Glutamatergic neuron (in vitro differentiated cells): Measurements from ENCODE around the gene NANOGP8. TPM values are rescaled to one million over a fixed set of nuclear protein-coding genes. Genes with fewer than 3 reads are reported as not detected.

Experiments used
- DNase-seq: peaks from one replicate; pipeline ENCODE4 v3.0.0; 2022
- H3K27ac Mint-ChIP-seq: one replicate; pipeline ENCODE4 v1.8.0; 2020; ENCODE audit warnings: mild to moderate bottlenecking, mixed read lengths, inconsistent platforms; ENCODE audit not compliant: unreplicated experiment
- H3K27me3 Mint-ChIP-seq: one replicate; pipeline ENCODE4 v1.8.0; 2020; ENCODE audit warnings: mild to moderate bottlenecking, moderate library complexity, mixed read lengths, inconsistent platforms; ENCODE audit not compliant: unreplicated experiment
- H3K36me3 Mint-ChIP-seq: one replicate; pipeline ENCODE4 v1.8.0; 2020; ENCODE audit warnings: mild to moderate bottlenecking, mixed read lengths, inconsistent platforms; ENCODE audit not compliant: unreplicated experiment
- H3K4me1 Mint-ChIP-seq: one replicate; pipeline ENCODE4 v1.8.0; 2020; ENCODE audit warnings: mild to moderate bottlenecking, low read depth, mixed read lengths, inconsistent platforms; ENCODE audit not compliant: unreplicated experiment
- H3K4me3 Mint-ChIP-seq: one replicate; pipeline ENCODE4 v1.8.0; 2020; ENCODE audit warnings: mild to moderate bottlenecking, mixed read lengths, inconsistent platforms; ENCODE audit not compliant: unreplicated experiment
- H3K9me3 Mint-ChIP-seq: one replicate; pipeline ENCODE4 v1.8.0; 2020; ENCODE audit warnings: mild to moderate bottlenecking, moderate library complexity, mixed read lengths, inconsistent platforms; ENCODE audit not compliant: unreplicated experiment
- total RNA-seq: library from RNA; stranded (reverse); fragmentation: NEBNext Ultra II Directional; extraction: Animal tissue kit (Norgen Biotek cat#: 25700); gene quantifications from one replicate; pipeline ENCODE4 v1.2.1, GENCODE V29; 2021; ENCODE audit not compliant: unreplicated experiment
- TF ChIP-seq, protein P1 (sequence below): fragments of 200-600 bp; sonication (generic); IDR thresholded peaks from one replicate; pipeline ENCODE4 v1.5.0; 2021; ENCODE audit not compliant: partially characterized antibody, unreplicated experiment

Gene NANOGP8
- total RNA-seq, 1 donor from 2014 or later: 0.86 TPM

DNA sequence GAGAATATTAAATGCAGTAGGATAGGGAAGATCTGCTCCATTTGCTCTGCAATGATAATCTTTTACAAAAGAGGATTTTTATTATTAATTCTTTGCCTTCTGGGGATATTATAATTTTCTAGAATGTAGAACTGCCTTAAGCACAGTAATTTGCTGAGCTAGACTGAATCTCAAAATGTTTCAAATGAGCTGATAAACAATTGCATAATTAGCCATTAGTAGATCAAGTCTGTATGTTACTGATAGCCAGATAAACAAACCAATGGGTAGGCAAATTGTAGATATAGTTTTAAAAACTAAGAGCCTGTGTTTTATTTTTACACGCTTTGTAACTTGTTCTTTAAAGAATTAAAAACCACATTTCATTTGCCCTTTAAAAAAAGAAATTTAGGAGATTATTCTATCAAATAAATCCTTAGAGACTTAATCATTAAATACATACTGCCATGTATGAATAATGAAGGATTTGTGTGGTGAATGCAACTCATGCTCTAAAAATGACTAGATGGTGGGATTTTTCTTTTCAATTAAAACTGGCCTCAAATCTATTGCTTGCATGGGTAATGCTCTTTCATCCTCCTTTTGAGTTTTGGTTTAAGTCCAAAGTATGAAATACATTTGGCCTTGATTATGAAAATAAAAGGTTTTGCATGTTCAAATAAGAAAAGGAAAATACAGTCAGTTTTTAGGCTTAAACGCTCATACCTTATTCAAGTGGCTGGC is 32.6 kb upstream of the NANOGP8 start:
- no peak for DNase-seq
- H3K27me3 Mint-ChIP-seq: no peaks in the 10 kb centered on the region
- peaks cover 12% of the 10 kb centered on the region for H3K4me1 Mint-ChIP-seq
- no peak overlapping the region for H3K4me3 Mint-ChIP-seq
- TF ChIP-seq, protein P1, sequence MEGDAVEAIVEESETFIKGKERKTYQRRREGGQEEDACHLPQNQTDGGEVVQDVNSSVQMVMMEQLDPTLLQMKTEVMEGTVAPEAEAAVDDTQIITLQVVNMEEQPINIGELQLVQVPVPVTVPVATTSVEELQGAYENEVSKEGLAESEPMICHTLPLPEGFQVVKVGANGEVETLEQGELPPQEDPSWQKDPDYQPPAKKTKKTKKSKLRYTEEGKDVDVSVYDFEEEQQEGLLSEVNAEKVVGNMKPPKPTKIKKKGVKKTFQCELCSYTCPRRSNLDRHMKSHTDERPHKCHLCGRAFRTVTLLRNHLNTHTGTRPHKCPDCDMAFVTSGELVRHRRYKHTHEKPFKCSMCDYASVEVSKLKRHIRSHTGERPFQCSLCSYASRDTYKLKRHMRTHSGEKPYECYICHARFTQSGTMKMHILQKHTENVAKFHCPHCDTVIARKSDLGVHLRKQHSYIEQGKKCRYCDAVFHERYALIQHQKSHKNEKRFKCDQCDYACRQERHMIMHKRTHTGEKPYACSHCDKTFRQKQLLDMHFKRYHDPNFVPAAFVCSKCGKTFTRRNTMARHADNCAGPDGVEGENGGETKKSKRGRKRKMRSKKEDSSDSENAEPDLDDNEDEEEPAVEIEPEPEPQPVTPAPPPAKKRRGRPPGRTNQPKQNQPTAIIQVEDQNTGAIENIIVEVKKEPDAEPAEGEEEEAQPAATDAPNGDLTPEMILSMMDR: no peak
- H3K27ac Mint-ChIP-seq: no peak overlapping the region
- no peaks in the 10 kb centered on the region for H3K36me3 Mint-ChIP-seq
- H3K9me3 Mint-ChIP-seq: no peaks in the 10 kb centered on the region

DNA sequence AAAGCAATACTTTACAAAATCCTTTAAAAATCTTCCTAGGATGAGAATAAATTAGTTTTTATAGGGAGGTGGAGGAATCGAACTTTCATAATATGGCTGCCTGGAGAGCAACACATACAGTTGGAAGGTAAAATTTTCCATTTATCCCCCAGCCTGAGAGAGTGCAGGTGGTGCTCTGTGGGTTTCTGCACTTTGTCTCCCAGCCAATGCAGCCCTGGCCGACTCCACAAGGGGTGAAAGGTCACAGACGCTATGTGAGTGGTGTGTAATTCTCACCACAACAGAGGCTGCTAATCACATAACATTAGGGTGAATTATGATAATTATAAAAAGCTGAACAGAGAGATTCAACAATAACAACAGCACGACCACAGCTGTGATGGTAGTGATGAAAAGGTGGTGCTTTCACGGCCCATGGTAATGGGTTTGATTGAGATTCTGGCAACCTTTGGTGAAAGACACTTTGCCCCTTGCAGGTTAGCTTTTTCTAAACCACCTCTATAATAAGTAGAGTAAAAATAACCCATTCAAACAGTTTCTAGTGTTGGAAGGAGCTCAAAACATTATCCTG is 30.1 kb upstream of the NANOGP8 start:
- Mint-ChIP-seq H3K27me3 (no peaks in the 10 kb centered on the region), H3K4me1 (peaks cover 12% of the 10 kb centered on the region), H3K9me3 (no peaks in the 10 kb centered on the region), H3K27ac (no peak overlapping the region), H3K4me3 (no peak overlapping the region), H3K36me3 (no peaks in the 10 kb centered on the region)
- TF ChIP-seq, protein P1: no peak
- peak; percentile 34 for DNase-seq

DNA sequence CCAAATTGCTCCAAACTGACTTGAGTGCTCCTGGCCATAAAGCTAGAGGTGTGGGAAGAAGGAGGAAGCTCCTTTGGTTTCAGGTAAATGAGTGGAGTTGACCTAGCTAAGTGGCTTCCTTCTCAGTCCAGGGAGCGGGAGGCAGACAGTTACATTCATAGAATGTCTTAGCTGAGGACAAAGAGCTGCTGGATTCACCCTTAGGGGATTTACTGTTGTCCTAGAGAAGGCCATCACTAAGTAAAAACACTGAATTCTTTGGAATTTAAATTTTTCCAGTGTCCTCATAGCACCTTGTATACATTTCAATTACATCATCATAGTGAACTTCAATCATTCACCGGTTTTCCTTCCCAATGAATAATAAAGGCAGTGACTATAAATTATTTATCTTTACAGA is 27.3 kb upstream of the NANOGP8 start:
- no peak for DNase-seq
- no peaks in the 10 kb centered on the region for H3K27me3 Mint-ChIP-seq
- peaks cover 12% of the 10 kb centered on the region for H3K4me1 Mint-ChIP-seq
- H3K36me3 Mint-ChIP-seq: no peaks in the 10 kb centered on the region
- H3K9me3 Mint-ChIP-seq: no peaks in the 10 kb centered on the region
- H3K27ac Mint-ChIP-seq: no peak overlapping the region
- no peak overlapping the region for H3K4me3 Mint-ChIP-seq
- TF ChIP-seq, protein P1: no peak

DNA sequence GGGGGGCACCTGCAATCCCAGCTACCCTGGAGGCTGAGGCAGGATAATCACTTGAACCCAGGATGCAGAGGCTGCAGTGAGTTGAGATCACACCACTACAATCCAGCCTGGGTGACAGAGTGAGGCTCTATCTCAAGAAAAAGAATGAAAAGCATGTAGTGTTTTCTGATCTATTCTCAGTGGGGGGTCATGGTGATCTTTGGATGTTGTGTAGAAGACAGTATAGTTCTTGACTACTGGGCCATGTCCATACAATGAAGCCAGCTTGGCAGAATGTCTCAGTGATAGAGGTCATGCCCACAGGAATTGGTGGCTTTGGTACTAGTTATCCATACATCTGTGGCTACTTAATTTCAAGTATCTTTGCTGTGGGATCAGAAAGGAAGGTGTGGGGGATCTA is 26.8 kb upstream of the NANOGP8 start:
- TF ChIP-seq, protein P1: no peak
- DNase-seq: no peak
- H3K4me3 Mint-ChIP-seq: no peak overlapping the region
- no peaks in the 10 kb centered on the region for H3K27me3 Mint-ChIP-seq
- no peaks in the 10 kb centered on the region for H3K9me3 Mint-ChIP-seq
- no peak overlapping the region for H3K27ac Mint-ChIP-seq
- peaks cover 9% of the 10 kb centered on the region for H3K4me1 Mint-ChIP-seq
- no peaks in the 10 kb centered on the region for H3K36me3 Mint-ChIP-seq

GRCh38 chr15:35108453-35108852 is 23.4 kb upstream of the NANOGP8 start:
- peaks cover 7% of the 10 kb centered on the region for H3K27me3 Mint-ChIP-seq
- peaks cover 24% of the 10 kb centered on the region for H3K4me1 Mint-ChIP-seq
- H3K9me3 Mint-ChIP-seq: peaks cover 9% of the 10 kb centered on the region
- TF ChIP-seq, protein P1: no peak
- H3K4me3 Mint-ChIP-seq: no peak overlapping the region
- no peaks in the 10 kb centered on the region for H3K36me3 Mint-ChIP-seq
- no peak for DNase-seq
- H3K27ac Mint-ChIP-seq: no peak overlapping the region
